ENCODE measurements around the gene SLC24A3. TPM values are rescaled to one million over a fixed set of nuclear protein-coding genes. Genes with fewer than 3 reads are reported as not detected.

The SLC24A3 gene
- total and polyA plus RNA-seq, 5 donors, result 0.57 to 1.1 (median 0.76) TPM

- DNase-seq (no peak), ATAC-seq (no peak)
- H3K27me3 ChIP-seq (ENCODE audit: control insufficient read depth, insufficient read depth), result no peaks in the 10 kb centered on the region
- H3K9me3 ChIP-seq (ENCODE audit: control insufficient read depth, low read length), result no peaks in the 10 kb centered on the region
- intact Hi-C loops (cut with DNase I), result no loop called here
- H3K4me3 ChIP-seq (ENCODE audit: low read length), result no peak overlapping the region
- H3K27ac ChIP-seq (ENCODE audit: low read length), result no peak overlapping the region
- H3K4me1 ChIP-seq (ENCODE audit: control insufficient read depth, insufficient read depth, low read length), result no peaks in the 10 kb centered on the region
- WGBS, result 63% methylated on average over 3 of the region's 3 CpGs
Measured at GRCh38 chr20:19512886-19513677, 300.6 kb downstream of the SLC24A3 start.

GRCh38 chr20:19515074-19515473 lies 302.6 kb downstream of the SLC24A3 start:
- intact Hi-C loops (cut with DNase I), result no loop called here
- DNase-seq (no peak), ATAC-seq (no peak)
- Histone ChIP-seq H3K4me3 (ENCODE audit: low read length) (no peak overlapping the region), H3K9me3 (ENCODE audit: control insufficient read depth, low read length) (no peaks in the 10 kb centered on the region), H3K4me1 (ENCODE audit: control insufficient read depth, insufficient read depth, low read length) (no peaks in the 10 kb centered on the region), H3K27me3 (ENCODE audit: control insufficient read depth, insufficient read depth) (no peaks in the 10 kb centered on the region), H3K27ac (ENCODE audit: low read length) (no peak overlapping the region)
- 76% methylated on average over 6 of the region's 6 CpGs for WGBS

GRCh38 chr20:19519466-19519865 lies 307.0 kb downstream of the SLC24A3 start:
- Histone ChIP-seq H3K4me1 (ENCODE audit: control insufficient read depth, insufficient read depth, low read length) (no peaks in the 10 kb centered on the region), H3K4me3 (ENCODE audit: low read length) (no peak overlapping the region), H3K27me3 (ENCODE audit: control insufficient read depth, insufficient read depth) (no peaks in the 10 kb centered on the region), H3K9me3 (ENCODE audit: control insufficient read depth, low read length) (no peaks in the 10 kb centered on the region), H3K27ac (ENCODE audit: low read length) (no peak overlapping the region)
- ATAC-seq (no peak), DNase-seq (no peak)
- intact Hi-C loops (cut with DNase I), result no loop called here
- WGBS, result 38% methylated on average over 1 of the region's 1 CpG

- DNase-seq, result no peak
- intact Hi-C loops (cut with DNase I), result no loop called here
- no peak overlapping the region for H3K27ac ChIP-seq (ENCODE audit: low read length)
- H3K4me3 ChIP-seq (ENCODE audit: low read length), result no peak overlapping the region
- no peaks in the 10 kb centered on the region for H3K27me3 ChIP-seq (ENCODE audit: control insufficient read depth, insufficient read depth)
- H3K4me1 ChIP-seq (ENCODE audit: control insufficient read depth, insufficient read depth, low read length), result no peaks in the 10 kb centered on the region
- WGBS, result 76% methylated on average over 7 of the region's 7 CpGs
- no peaks in the 10 kb centered on the region for H3K9me3 ChIP-seq (ENCODE audit: control insufficient read depth, low read length)
- ATAC-seq, result no peak
Measured at GRCh38 chr20:19520261-19520660, 307.8 kb downstream of the SLC24A3 start.

- intact Hi-C loops (cut with DNase I), result no loop called here
- 75% methylated on average over 9 of the region's 9 CpGs for WGBS
- DNase-seq, result no peak
- H3K4me1 ChIP-seq (ENCODE audit: control insufficient read depth, insufficient read depth, low read length), result no peaks in the 10 kb centered on the region
- H3K27ac ChIP-seq (ENCODE audit: low read length), result no peak overlapping the region
- H3K4me3 ChIP-seq (ENCODE audit: low read length), result no peak overlapping the region
- no peaks in the 10 kb centered on the region for H3K27me3 ChIP-seq (ENCODE audit: control insufficient read depth, insufficient read depth)
- no peaks in the 10 kb centered on the region for H3K9me3 ChIP-seq (ENCODE audit: control insufficient read depth, low read length)
- ATAC-seq, result no peak
Measured at GRCh38 chr20:19522071-19522801, 309.8 kb downstream of the SLC24A3 start.

- Histone ChIP-seq H3K27me3 (ENCODE audit: control insufficient read depth, insufficient read depth) (no peaks in the 10 kb centered on the region), H3K4me1 (ENCODE audit: control insufficient read depth, insufficient read depth, low read length) (no peaks in the 10 kb centered on the region), H3K9me3 (ENCODE audit: control insufficient read depth, low read length) (no peaks in the 10 kb centered on the region), H3K27ac (ENCODE audit: low read length) (no peak overlapping the region), H3K4me3 (ENCODE audit: low read length) (no peak overlapping the region)
- DNase-seq (no peak), ATAC-seq (no peak)
- 75% methylated on average over 4 of the region's 4 CpGs for WGBS
- intact Hi-C loops (cut with DNase I), result no loop called here
Measured at GRCh38 chr20:19522836-19523590, 310.6 kb downstream of the SLC24A3 start.

GRCh38 chr20:19524691-19525090 lies 312.2 kb downstream of the SLC24A3 start:
- Histone ChIP-seq H3K27ac (ENCODE audit: low read length) (no peak overlapping the region), H3K27me3 (ENCODE audit: control insufficient read depth, insufficient read depth) (no peaks in the 10 kb centered on the region), H3K4me3 (ENCODE audit: low read length) (no peak overlapping the region), H3K9me3 (ENCODE audit: control insufficient read depth, low read length) (no peaks in the 10 kb centered on the region), H3K4me1 (ENCODE audit: control insufficient read depth, insufficient read depth, low read length) (no peaks in the 10 kb centered on the region)
- DNase-seq, result no peak
- intact Hi-C loops (cut with DNase I), result no loop called here
- no peak for ATAC-seq
- WGBS, result 93% methylated on average over 1 of the region's 1 CpG

GRCh38 chr20:19527509-19527908 lies 315.1 kb downstream of the SLC24A3 start:
- no peaks in the 10 kb centered on the region for H3K27me3 ChIP-seq (ENCODE audit: control insufficient read depth, insufficient read depth)
- WGBS, result 84% methylated on average over 2 of the region's 2 CpGs
- no peak for ATAC-seq
- no peak for DNase-seq
- no peaks in the 10 kb centered on the region for H3K4me1 ChIP-seq (ENCODE audit: control insufficient read depth, insufficient read depth, low read length)
- no peak overlapping the region for H3K4me3 ChIP-seq (ENCODE audit: low read length)
- no peaks in the 10 kb centered on the region for H3K9me3 ChIP-seq (ENCODE audit: control insufficient read depth, low read length)
- intact Hi-C loops (cut with DNase I), result no loop called here
- H3K27ac ChIP-seq (ENCODE audit: low read length), result no peak overlapping the region

- H3K27me3 ChIP-seq (ENCODE audit: control insufficient read depth, insufficient read depth), result no peaks in the 10 kb centered on the region
- no peaks in the 10 kb centered on the region for H3K9me3 ChIP-seq (ENCODE audit: control insufficient read depth, low read length)
- intact Hi-C loops (cut with DNase I), result no loop called here
- H3K4me3 ChIP-seq (ENCODE audit: low read length), result no peak overlapping the region
- ATAC-seq (no peak), DNase-seq (no peak)
- no peaks in the 10 kb centered on the region for H3K4me1 ChIP-seq (ENCODE audit: control insufficient read depth, insufficient read depth, low read length)
- 88% methylated on average over 5 of the region's 5 CpGs for WGBS
- no peak overlapping the region for H3K27ac ChIP-seq (ENCODE audit: low read length)
Measured at GRCh38 chr20:19528286-19529030, 316.0 kb downstream of the SLC24A3 start.

- Histone ChIP-seq H3K4me1 (ENCODE audit: control insufficient read depth, insufficient read depth, low read length) (no peaks in the 10 kb centered on the region), H3K27me3 (ENCODE audit: control insufficient read depth, insufficient read depth) (no peaks in the 10 kb centered on the region), H3K27ac (ENCODE audit: low read length) (no peak overlapping the region), H3K9me3 (ENCODE audit: control insufficient read depth, low read length) (no peaks in the 10 kb centered on the region), H3K4me3 (ENCODE audit: low read length) (no peak overlapping the region)
- DNase-seq (no peak), ATAC-seq (no peak)
- 84% methylated on average over 5 of the region's 5 CpGs for WGBS
- intact Hi-C loops (cut with DNase I), result no loop called here
Measured at GRCh38 chr20:19530006-19530405, 317.6 kb downstream of the SLC24A3 start.

Data from right cardiac atrium (tissue), 5 donors.